ENCODE data around the gene RIMBP2.

DNA sequence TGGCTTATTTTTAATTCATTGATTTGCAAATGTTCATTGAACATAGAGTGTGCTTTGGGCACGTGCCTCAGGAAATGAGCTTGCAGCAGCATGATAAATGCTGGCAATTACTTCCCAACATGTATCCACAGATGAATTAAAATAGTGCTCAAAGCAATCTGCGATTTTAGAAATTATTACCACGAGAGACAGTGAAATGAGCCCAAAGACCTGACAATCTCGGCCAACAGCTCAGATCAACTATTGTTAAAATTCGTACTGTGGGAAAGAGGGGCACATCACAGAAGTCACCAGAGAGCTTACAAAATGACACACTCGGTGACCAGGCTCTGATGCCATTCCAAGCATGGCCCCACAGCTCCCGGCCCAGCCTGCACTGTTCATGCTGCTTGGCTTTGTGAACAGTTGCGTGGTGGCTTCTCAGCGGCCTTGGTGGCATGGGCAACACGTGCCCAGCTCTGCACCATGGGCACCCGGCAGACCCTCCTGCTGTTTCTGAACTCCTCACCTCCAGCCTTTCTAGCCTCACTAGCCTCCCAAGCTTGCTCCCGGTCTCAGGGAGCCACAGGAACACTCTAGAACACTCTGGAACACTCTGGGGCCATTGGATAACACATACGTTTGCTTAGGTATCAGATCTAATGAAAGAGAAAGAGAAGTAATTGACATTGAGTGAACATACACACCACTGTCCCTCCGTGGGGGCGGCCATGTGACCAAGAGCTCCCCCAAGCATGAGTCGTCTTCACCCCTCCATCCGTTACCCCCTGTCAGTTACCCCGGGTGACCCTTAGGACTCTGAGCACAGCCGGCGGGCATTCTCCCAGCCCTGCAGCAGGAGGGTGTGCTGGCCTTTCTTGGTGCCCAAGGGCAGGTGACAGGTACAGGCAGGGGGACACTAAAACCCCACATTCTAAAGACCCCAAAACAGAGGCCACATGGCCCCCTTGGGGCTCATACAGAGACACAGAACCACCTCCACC is 28.0 kb downstream of the RIMBP2 start:
- TF ChIP-seq SMC3 (conservative IDR thresholded peaks at IDR 0.05; ENCODE audit: poor library complexity) (no peak), CTCF (IDR thresholded peaks at IDR 0.05; ENCODE audit: poor library complexity, severe bottlenecking) (no peak), RAD21 (conservative IDR thresholded peaks at IDR 0.05) (no peak)

Measured in neural cell (in vitro differentiated cells).